Omental fat pad (tissue), 4 donors: ENCODE data around the gene SDSL. TPM values are rescaled to one million over a fixed set of nuclear protein-coding genes. Genes with fewer than 3 reads are reported as not detected.

Experiments used
- ATAC-seq: fragments of 150-250 bp; one replicate; pipeline ENCODE4 v1.9.1; 2016; ENCODE audit warnings: mild to moderate bottlenecking, moderate library complexity; ENCODE audit not compliant: low FRiP score
- DNase-seq: peaks from one replicate; pipeline ENCODE4 v3.0.0-alpha.2; 2019; ENCODE audit warnings: low spot score
- CTCF ChIP-seq, 3 donors: fragments of 450-650 bp; IDR thresholded peaks; one replicate each; pipeline ENCODE4 v1.5.1; 2016 to 2017; ENCODE audit warnings: antibody characterized with exemption in 3 of 3, mild to moderate bottlenecking in 3 of 3, moderate library complexity in 2 of 3
- total RNA-seq, 4 donors: library from RNA; depleted of rRNA; stranded (reverse); fragments of >200 nt; gene quantifications; one replicate each; pipeline ENCODE4 v1.1.0, GENCODE V29; 2016

The SDSL gene
- total RNA-seq, 4 donors from 2014 or later: 2.1 to 6.0 (median 4.1) TPM

GRCh38 chr12:113418213-113418879, 3.8 kb upstream of the SDSL start:
- no peak for TF ChIP-seq CTCF (IDR thresholded peaks at IDR 0.05)
- DNase-seq (peak; percentile 66), ATAC-seq (peak; percentile 16)

GRCh38 chr12:113420996-113421595, 1.1 kb upstream of the SDSL start:
- TF ChIP-seq CTCF (IDR thresholded peaks at IDR 0.05): no peak
- DNase-seq: no peak
- no peak for ATAC-seq

GRCh38 chr12:113422886-113423669, 898 bp downstream of the SDSL start:
- TF ChIP-seq CTCF (IDR thresholded peaks at IDR 0.05): no peak
- ATAC-seq (no peak), DNase-seq (no peak)

GRCh38 chr12:113424456-113424855, 2.3 kb downstream of the SDSL start:
- ATAC-seq (no peak), DNase-seq (no peak)
- no peak for TF ChIP-seq CTCF (IDR thresholded peaks at IDR 0.05)

- ATAC-seq (no peak), DNase-seq (peak; percentile 49)
- peak in 1 of 3 donors; percentile 50 for TF ChIP-seq CTCF (IDR thresholded peaks at IDR 0.05)
Observed at GRCh38 chr12:113424915-113425823, 3.0 kb downstream of the SDSL start.

- no peak for DNase-seq
- no peak for ATAC-seq
- TF ChIP-seq CTCF (IDR thresholded peaks at IDR 0.05): no peak
Observed at GRCh38 chr12:113425960-113426453, 3.8 kb downstream of the SDSL start.
